Stimulated activated CD4-positive, alpha-beta T cell treated with anti-CD3 and anti-CD28 coated beads, Interleukin-1b, Interleukin-23, amount 100 ng/mL, for 24 hours (primary cell): ENCODE measurements around the gene STX19.

Experiments used
- DNase-seq, 4 experiments: peaks; one replicate each; pipeline ENCODE4 v3.0.0-alpha.2; 2020; ENCODE audit warnings: low read depth in 4 of 4, low spot score in 1 of 4

Gene STX19

GRCh38 chr3:94036909-94037507 is 8.6 kb upstream of the STX19 start:
- DNase-seq, result no peak

GRCh38 chr3:94026623-94027022 is 1.8 kb downstream of the STX19 start:
- no peak for DNase-seq

- DNase-seq, result no peak
Measured at GRCh38 chr3:94024385-94024784, 4.0 kb downstream of the STX19 start.

- no peak for DNase-seq
Measured at GRCh38 chr3:94020293-94020692, 8.1 kb downstream of the STX19 start.

GRCh38 chr3:94019659-94020058 is 8.7 kb downstream of the STX19 start:
- DNase-seq, result no peak

GRCh38 chr3:94015025-94015424 is 13.4 kb downstream of the STX19 start:
- DNase-seq, result no peak

- no peak for DNase-seq
Measured at GRCh38 chr3:94012185-94012584, 16.2 kb downstream of the STX19 start.

- DNase-seq, result no peak
Measured at GRCh38 chr3:94011233-94011711, 17.1 kb downstream of the STX19 start.

- no peak for DNase-seq
Measured at GRCh38 chr3:94009608-94010007, 18.8 kb downstream of the STX19 start.

- DNase-seq, result no peak
Measured at GRCh38 chr3:94008253-94008652, 20.1 kb downstream of the STX19 start.

GRCh38 chr3:94004301-94004910 is 24.0 kb downstream of the STX19 start:
- no peak for DNase-seq

- no peak for DNase-seq
Measured at GRCh38 chr3:94001827-94002495, 26.4 kb downstream of the STX19 start.

GRCh38 chr3:94001191-94001590 is 27.2 kb downstream of the STX19 start:
- DNase-seq, result no peak

- DNase-seq, result no peak
Measured at GRCh38 chr3:93994056-93994455, 34.3 kb downstream of the STX19 start.

GRCh38 chr3:93992207-93992606 is 36.2 kb downstream of the STX19 start:
- DNase-seq, result no peak

- no peak for DNase-seq
Measured at GRCh38 chr3:93991631-93992030, 36.8 kb downstream of the STX19 start.

GRCh38 chr3:93989241-93989640 is 39.2 kb downstream of the STX19 start:
- DNase-seq, result no peak

- no peak for DNase-seq
Measured at GRCh38 chr3:93988764-93989163, 39.6 kb downstream of the STX19 start.

GRCh38 chr3:93988283-93988682 is 40.1 kb downstream of the STX19 start:
- DNase-seq, result no peak

GRCh38 chr3:93984618-93985017 is 43.8 kb downstream of the STX19 start:
- DNase-seq, result no peak

GRCh38 chr3:93983408-93983807 is 45.0 kb downstream of the STX19 start:
- DNase-seq, result no peak

GRCh38 chr3:93981649-93982048 is 46.7 kb downstream of the STX19 start:
- no peak for DNase-seq
